Measurements from ENCODE around the gene PTGES.
"Not testable (repeated sequence)": the region's sequence is repeated elsewhere in the genome, so short reads cannot be mapped to it uniquely, and the experiment has no call there.

The PTGES gene

DNA sequence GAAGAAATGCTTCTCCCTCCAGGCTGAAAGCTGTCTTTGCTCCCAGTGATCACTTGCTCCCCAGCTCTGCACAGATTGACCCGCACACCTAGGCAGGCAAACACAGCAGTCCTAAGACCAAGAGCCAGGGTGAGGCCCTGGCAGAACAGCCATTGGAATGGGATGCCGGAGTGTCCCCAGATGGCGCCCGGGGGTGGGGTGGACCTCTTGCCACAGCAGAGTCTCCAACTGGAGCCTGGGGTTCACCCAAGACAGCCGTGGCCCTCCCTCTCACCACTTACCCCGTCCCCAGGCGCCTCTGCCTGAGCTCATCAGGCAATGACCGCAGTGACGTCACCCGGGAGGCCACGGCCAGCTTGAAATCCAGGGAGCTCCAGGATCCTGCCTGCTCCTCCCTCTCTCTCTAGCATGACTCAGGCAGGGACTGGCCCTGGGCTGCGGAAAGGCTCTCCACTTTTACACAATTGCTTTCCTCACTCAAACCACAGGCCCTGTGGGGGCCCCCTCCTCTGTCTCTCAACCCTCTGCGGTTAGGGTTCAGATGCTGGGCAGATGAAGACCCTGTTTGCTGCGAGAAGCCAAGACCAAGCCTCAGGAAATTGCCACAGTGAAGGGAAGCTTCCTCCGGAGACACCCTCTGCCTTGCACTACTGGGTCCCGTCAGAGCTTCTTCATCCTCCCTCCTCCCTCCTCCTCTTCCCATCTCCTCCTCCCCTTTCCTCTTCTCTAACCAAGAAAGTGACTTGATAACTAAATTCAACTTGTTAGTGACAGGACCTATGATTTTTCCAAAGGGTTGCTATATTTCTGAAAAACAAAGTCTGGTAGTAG, 24.3 kb upstream of the PTGES start:
- DNase-seq (ENCODE audit: low spot score), result no peak
- in situ Hi-C loops (cut with MboI; ENCODE audit: low pct_unique_long_range_greater_than_20kb, low sequenced_read_pairs, unreplicated experiment), result loop anchor here (25.0 kb wide), 2 partner anchors 115 to 640 kb away; partner anchors contain the start of gene PRRX2
- TF ChIP-seq, protein P1, sequence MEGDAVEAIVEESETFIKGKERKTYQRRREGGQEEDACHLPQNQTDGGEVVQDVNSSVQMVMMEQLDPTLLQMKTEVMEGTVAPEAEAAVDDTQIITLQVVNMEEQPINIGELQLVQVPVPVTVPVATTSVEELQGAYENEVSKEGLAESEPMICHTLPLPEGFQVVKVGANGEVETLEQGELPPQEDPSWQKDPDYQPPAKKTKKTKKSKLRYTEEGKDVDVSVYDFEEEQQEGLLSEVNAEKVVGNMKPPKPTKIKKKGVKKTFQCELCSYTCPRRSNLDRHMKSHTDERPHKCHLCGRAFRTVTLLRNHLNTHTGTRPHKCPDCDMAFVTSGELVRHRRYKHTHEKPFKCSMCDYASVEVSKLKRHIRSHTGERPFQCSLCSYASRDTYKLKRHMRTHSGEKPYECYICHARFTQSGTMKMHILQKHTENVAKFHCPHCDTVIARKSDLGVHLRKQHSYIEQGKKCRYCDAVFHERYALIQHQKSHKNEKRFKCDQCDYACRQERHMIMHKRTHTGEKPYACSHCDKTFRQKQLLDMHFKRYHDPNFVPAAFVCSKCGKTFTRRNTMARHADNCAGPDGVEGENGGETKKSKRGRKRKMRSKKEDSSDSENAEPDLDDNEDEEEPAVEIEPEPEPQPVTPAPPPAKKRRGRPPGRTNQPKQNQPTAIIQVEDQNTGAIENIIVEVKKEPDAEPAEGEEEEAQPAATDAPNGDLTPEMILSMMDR (IDR thresholded peaks at IDR 0.05; ENCODE audit: extremely low read depth, insufficient read depth, missing control alignments), result no peak

DNA sequence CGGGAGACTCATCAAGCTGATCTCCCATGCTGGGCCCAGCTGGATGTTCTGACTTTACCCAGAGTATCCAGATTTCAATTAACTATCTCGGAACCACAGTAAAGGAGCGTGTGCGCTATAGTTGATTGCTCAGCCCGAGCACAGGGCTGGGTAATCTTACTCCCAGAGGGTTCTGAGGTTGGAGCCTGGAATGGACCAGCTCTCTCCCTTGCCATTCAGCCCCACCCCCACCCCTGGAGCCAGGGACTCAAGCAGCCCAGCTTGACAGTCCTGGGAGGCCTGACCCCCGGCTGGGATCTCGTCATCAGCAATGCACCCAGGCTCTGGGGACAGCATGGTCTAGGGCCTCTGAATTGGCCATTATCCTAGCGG, 23.7 kb upstream of the PTGES start:
- no peak for DNase-seq (ENCODE audit: low spot score)
- TF ChIP-seq, protein P1 (IDR thresholded peaks at IDR 0.05; ENCODE audit: extremely low read depth, insufficient read depth, missing control alignments), result no peak
- in situ Hi-C loops (cut with MboI; ENCODE audit: low pct_unique_long_range_greater_than_20kb, low sequenced_read_pairs, unreplicated experiment), result loop anchor here (25.0 kb wide), 2 partner anchors 114 to 639 kb away; partner anchors contain the start of gene PRRX2

DNA sequence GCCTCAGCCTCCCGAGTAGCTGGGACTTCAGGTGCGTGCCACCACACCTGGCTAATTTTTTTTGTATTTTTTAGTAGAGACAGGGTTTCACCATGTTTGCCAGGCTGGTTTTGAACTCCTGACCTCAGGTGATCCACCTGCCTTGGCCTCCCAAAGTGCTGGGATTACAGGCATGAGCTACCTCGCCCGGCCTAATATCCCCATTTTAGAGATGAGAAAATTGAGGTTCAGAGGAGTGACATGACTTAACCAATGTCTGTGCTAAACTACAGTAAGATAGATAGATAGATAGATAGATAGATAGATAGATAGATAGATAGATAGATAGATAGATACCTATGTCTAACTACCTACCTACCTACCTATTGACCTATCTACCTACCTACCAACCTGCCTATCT, 23.3 kb upstream of the PTGES start:
- in situ Hi-C loops (cut with MboI; ENCODE audit: low pct_unique_long_range_greater_than_20kb, low sequenced_read_pairs, unreplicated experiment), result loop anchor here (25.0 kb wide), 2 partner anchors 114 to 639 kb away; partner anchors contain the start of gene PRRX2
- not testable (repeated sequence) for DNase-seq (ENCODE audit: low spot score)

DNA sequence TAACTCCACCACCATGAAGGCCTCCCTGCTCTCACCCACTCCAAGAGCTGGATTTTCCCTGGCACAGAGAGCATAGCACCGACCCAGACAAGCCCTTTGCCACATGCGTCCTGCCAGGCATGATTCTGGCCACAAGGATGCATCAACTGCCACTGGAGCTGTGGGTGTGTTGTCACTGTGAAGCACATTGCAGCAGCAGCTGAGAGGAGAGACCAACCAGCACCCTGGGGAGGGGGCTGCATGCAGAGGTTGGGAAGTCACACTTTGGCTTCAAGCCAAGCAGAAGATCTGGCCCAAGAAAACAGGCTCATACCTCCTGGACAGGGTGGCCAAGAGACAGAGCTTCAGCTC, 22.6 kb upstream of the PTGES start:
- TF ChIP-seq, protein P1 (IDR thresholded peaks at IDR 0.05; ENCODE audit: extremely low read depth, insufficient read depth, missing control alignments), result no peak
- in situ Hi-C loops (cut with MboI; ENCODE audit: low pct_unique_long_range_greater_than_20kb, low sequenced_read_pairs, unreplicated experiment), result loop anchor here (25.0 kb wide), 2 partner anchors 113 to 638 kb away; partner anchors contain the start of gene PRRX2
- no peak for DNase-seq (ENCODE audit: low spot score)

DNA sequence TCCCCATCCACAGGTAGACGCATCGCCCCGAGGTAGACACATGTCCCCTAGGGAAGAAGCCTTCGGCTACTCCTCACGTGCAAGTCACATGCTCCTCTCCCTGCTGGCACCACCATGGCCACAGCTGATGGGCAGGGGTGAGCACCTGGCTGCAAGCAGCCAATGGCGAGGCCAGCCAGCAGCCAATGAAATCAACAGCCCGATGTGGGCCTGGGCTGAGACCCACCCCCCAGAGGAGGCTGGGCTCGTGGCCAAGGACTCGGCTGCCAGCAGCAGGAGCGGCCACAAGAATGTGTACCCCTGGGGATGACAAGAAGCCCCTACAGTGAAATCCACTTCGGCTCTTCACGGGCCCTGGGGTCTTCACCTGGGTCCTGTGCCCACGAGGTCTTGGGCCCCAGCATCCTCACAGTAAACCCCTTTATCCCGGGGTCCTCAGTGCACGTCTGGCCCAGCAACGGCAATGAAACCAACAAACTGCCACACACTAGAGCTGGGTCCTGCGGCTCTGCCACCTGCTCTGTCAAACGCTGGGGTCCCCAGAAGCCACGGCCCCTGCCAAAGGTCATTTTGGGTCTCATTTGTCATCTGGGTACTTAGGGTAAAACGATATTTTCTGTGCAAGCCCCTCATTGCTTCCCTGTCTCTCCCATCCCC, 22.1 kb upstream of the PTGES start:
- in situ Hi-C loops (cut with MboI; ENCODE audit: low pct_unique_long_range_greater_than_20kb, low sequenced_read_pairs, unreplicated experiment), result loop anchor here (25.0 kb wide), 2 partner anchors 113 to 638 kb away; partner anchors contain the start of gene PRRX2
- no peak for DNase-seq (ENCODE audit: low spot score)

DNA sequence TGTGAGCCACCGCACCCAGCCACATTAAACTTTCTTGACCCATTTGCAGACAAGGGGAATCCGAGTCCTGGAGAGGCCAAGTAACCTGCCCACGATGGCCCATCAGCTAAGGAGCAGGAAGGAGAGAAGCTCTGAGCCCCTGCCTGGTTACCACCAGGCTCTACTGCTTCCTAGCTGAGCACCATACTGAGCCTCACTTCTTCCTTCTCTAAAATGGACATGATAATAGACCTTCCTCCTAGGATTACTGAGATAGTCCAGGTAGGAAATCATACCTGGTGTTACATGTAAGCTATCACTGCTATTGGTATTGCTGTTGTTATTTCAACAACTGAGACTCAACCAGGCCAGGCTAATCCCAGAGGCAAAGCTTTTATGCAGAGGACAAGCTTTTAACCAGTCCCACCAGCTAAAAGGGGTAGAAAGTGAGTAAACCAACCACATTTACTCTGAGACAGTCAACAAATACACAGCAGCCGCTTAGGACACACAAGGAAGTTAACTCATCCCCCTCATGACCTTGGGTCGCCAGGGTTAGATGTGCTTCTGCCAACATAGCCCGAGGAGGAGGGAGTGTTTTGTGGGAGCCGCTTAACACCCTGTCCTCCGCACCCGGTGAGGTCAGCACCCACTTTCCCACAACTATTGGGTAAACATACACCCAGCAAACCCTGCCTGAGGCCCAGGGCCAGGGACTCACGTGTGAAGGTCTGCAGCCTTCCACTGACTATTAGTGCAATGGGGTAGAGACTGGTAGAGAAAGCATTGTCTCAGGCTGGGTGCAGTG, 20.6 kb upstream of the PTGES start:
- in situ Hi-C loops (cut with MboI; ENCODE audit: low pct_unique_long_range_greater_than_20kb, low sequenced_read_pairs, unreplicated experiment), result no loop called here
- TF ChIP-seq, protein P1 (IDR thresholded peaks at IDR 0.05; ENCODE audit: extremely low read depth, insufficient read depth, missing control alignments), result no peak
- no peak for DNase-seq (ENCODE audit: low spot score)

More for the DNA sequence above, 22.1 kb upstream of the PTGES start:
- TF ChIP-seq, protein P1 (IDR thresholded peaks at IDR 0.05; ENCODE audit: extremely low read depth, insufficient read depth, missing control alignments), result no peak
